Activated naive CD8-positive, alpha-beta T cell treated with anti-CD3 and anti-CD28 coated beads for 36 hours (primary cell): ENCODE results near the gene METTL25B. TPM values are rescaled to one million over a fixed set of nuclear protein-coding genes. Genes with fewer than 3 reads are reported as not detected.
A peak's percentile ranks its signal among the peaks of the same experiment; 100 is the strongest.

Source experiments
- DNase-seq: peaks from one replicate; pipeline ENCODE4 v3.0.0; 2021
- H3K27ac Mint-ChIP-seq: one replicate; pipeline ENCODE4 v1.8.0; 2022; ENCODE audit warnings: mild to moderate bottlenecking, moderate library complexity, mixed read lengths
- H3K27me3 Mint-ChIP-seq: one replicate; pipeline ENCODE4 v1.8.0; 2022; ENCODE audit warnings: mild to moderate bottlenecking, mixed read lengths
- H3K36me3 Mint-ChIP-seq: one replicate; pipeline ENCODE4 v1.8.0; 2021; ENCODE audit warnings: mild to moderate bottlenecking, mixed read lengths
- H3K4me1 Mint-ChIP-seq: one replicate; pipeline ENCODE4 v1.8.0; 2021; ENCODE audit warnings: mixed read lengths
- H3K4me3 Mint-ChIP-seq: one replicate; pipeline ENCODE4 v1.8.0; 2022; ENCODE audit warnings: mild to moderate bottlenecking, moderate library complexity, mixed read lengths
- H3K9me3 Mint-ChIP-seq: one replicate; pipeline ENCODE4 v1.8.0; 2022; ENCODE audit warnings: mixed read lengths
- total RNA-seq, 2 experiments: library from RNA; stranded (reverse); gene quantifications; one replicate each; pipeline ENCODE4 v1.2.3, GENCODE V29; 2021

Gene METTL25B
- total RNA-seq, result 10 to 100 TPM; 24.4 to 24.9 TPM

- peak; percentile 87 for DNase-seq
- H3K27me3 Mint-ChIP-seq, result no peaks in the 10 kb centered on the region
- peaks cover 30% of the 10 kb centered on the region for H3K4me1 Mint-ChIP-seq
- peaks cover 27% of the 10 kb centered on the region for H3K36me3 Mint-ChIP-seq
- no peak within 1 kb of the TSS for H3K4me3 Mint-ChIP-seq
- no peaks in the 10 kb centered on the region for H3K9me3 Mint-ChIP-seq
- no peak within 1 kb of the TSS for H3K27ac Mint-ChIP-seq
Measured at GRCh38 chr1:156727926-156728598, at the start of gene METTL25B. Gene METTL25B, plus strand, starts transcription at chr1:156728469. Its CDS starts 636 bp downstream, at chr1:156729105.

- no peaks in the 10 kb centered on the region for H3K9me3 Mint-ChIP-seq
- H3K4me3 Mint-ChIP-seq, result no peak overlapping the region
- DNase-seq, result no peak
- H3K4me1 Mint-ChIP-seq, result peaks cover 26% of the 10 kb centered on the region
- H3K27ac Mint-ChIP-seq, result no peak overlapping the region
- H3K27me3 Mint-ChIP-seq, result peaks cover 62% of the 10 kb centered on the region
- no peaks in the 10 kb centered on the region for H3K36me3 Mint-ChIP-seq
Measured at GRCh38 chr1:156680056-156680455, 48.2 kb upstream of the METTL25B start.

GRCh38 chr1:156681196-156681960 lies 46.9 kb upstream of the METTL25B start:
- Mint-ChIP-seq H3K36me3 (no peaks in the 10 kb centered on the region), H3K9me3 (no peaks in the 10 kb centered on the region), H3K4me1 (peaks cover 26% of the 10 kb centered on the region), H3K4me3 (no peak overlapping the region), H3K27ac (no peak overlapping the region), H3K27me3 (peaks cover 51% of the 10 kb centered on the region)
- DNase-seq, result no peak

GRCh38 chr1:156682166-156682890 lies 45.9 kb upstream of the METTL25B start:
- no peak for DNase-seq
- Mint-ChIP-seq H3K36me3 (no peaks in the 10 kb centered on the region), H3K9me3 (no peaks in the 10 kb centered on the region), H3K27me3 (peaks cover 45% of the 10 kb centered on the region), H3K4me1 (peaks cover 26% of the 10 kb centered on the region), H3K27ac (no peak overlapping the region), H3K4me3 (no peak overlapping the region)

- DNase-seq, result no peak
- H3K4me3 Mint-ChIP-seq, result no peak overlapping the region
- H3K9me3 Mint-ChIP-seq, result no peaks in the 10 kb centered on the region
- H3K4me1 Mint-ChIP-seq, result peaks cover 19% of the 10 kb centered on the region
- H3K27ac Mint-ChIP-seq, result no peak overlapping the region
- H3K27me3 Mint-ChIP-seq, result peaks cover 41% of the 10 kb centered on the region
- no peaks in the 10 kb centered on the region for H3K36me3 Mint-ChIP-seq
Measured at GRCh38 chr1:156684227-156684782, 44.0 kb upstream of the METTL25B start.

- Mint-ChIP-seq H3K27me3 (peaks cover 66% of the 10 kb centered on the region), H3K9me3 (no peaks in the 10 kb centered on the region), H3K4me3 (no peak overlapping the region), H3K27ac (peak overlapping the region; percentile 69), H3K36me3 (no peaks in the 10 kb centered on the region), H3K4me1 (peaks cover 31% of the 10 kb centered on the region)
- peak; percentile 77 for DNase-seq
Measured at GRCh38 chr1:156689035-156689952, 39.0 kb upstream of the METTL25B start.

- Mint-ChIP-seq H3K9me3 (no peaks in the 10 kb centered on the region), H3K4me3 (no peak overlapping the region), H3K36me3 (no peaks in the 10 kb centered on the region), H3K27ac (no peak overlapping the region), H3K4me1 (peaks cover 27% of the 10 kb centered on the region), H3K27me3 (peaks cover 68% of the 10 kb centered on the region)
- DNase-seq, result no peak
Measured at GRCh38 chr1:156689953-156690674, 38.2 kb upstream of the METTL25B start.

GRCh38 chr1:156690675-156691036 lies 37.6 kb upstream of the METTL25B start:
- H3K9me3 Mint-ChIP-seq, result no peaks in the 10 kb centered on the region
- H3K27ac Mint-ChIP-seq, result no peak overlapping the region
- peaks cover 27% of the 10 kb centered on the region for H3K4me1 Mint-ChIP-seq
- no peak for DNase-seq
- no peaks in the 10 kb centered on the region for H3K36me3 Mint-ChIP-seq
- H3K4me3 Mint-ChIP-seq, result no peak overlapping the region
- peaks cover 66% of the 10 kb centered on the region for H3K27me3 Mint-ChIP-seq

- no peak for DNase-seq
- H3K27ac Mint-ChIP-seq, result no peak overlapping the region
- no peak overlapping the region for H3K4me3 Mint-ChIP-seq
- H3K27me3 Mint-ChIP-seq, result peaks cover 67% of the 10 kb centered on the region
- no peaks in the 10 kb centered on the region for H3K36me3 Mint-ChIP-seq
- H3K4me1 Mint-ChIP-seq, result peaks cover 27% of the 10 kb centered on the region
- no peaks in the 10 kb centered on the region for H3K9me3 Mint-ChIP-seq
Measured at GRCh38 chr1:156691191-156691590, 37.1 kb upstream of the METTL25B start.

- no peaks in the 10 kb centered on the region for H3K9me3 Mint-ChIP-seq
- no peak overlapping the region for H3K27ac Mint-ChIP-seq
- DNase-seq, result no peak
- peaks cover 27% of the 10 kb centered on the region for H3K4me1 Mint-ChIP-seq
- no peaks in the 10 kb centered on the region for H3K36me3 Mint-ChIP-seq
- no peak overlapping the region for H3K4me3 Mint-ChIP-seq
- peaks cover 73% of the 10 kb centered on the region for H3K27me3 Mint-ChIP-seq
Measured at GRCh38 chr1:156691665-156692440, 36.4 kb upstream of the METTL25B start.

GRCh38 chr1:156692441-156692924 lies 35.8 kb upstream of the METTL25B start:
- Mint-ChIP-seq H3K9me3 (no peaks in the 10 kb centered on the region), H3K4me1 (peaks cover 27% of the 10 kb centered on the region), H3K27ac (no peak overlapping the region), H3K27me3 (peaks cover 79% of the 10 kb centered on the region), H3K36me3 (no peaks in the 10 kb centered on the region), H3K4me3 (no peak overlapping the region)
- no peak for DNase-seq

GRCh38 chr1:156692925-156693847 lies 35.1 kb upstream of the METTL25B start:
- H3K4me3 Mint-ChIP-seq, result no peak overlapping the region

More at GRCh38 chr1:156692925-156693847, 35.1 kb upstream of the METTL25B start:
- Mint-ChIP-seq H3K27ac (no peak overlapping the region), H3K9me3 (no peaks in the 10 kb centered on the region), H3K4me1 (peaks cover 27% of the 10 kb centered on the region), H3K36me3 (no peaks in the 10 kb centered on the region), H3K27me3 (peaks cover 81% of the 10 kb centered on the region)
- no peak for DNase-seq
